ENCODE results near the gene XPO5. TPM values are rescaled to one million over a fixed set of nuclear protein-coding genes. Genes with fewer than 3 reads are reported as not detected.
"Not testable (repeated sequence)": the region's sequence is repeated elsewhere in the genome, so short reads cannot be mapped to it uniquely, and the experiment has no call there.

The XPO5 gene
- total RNA-seq, 1 donor from 2014 or later, result 20.3 TPM

GRCh38 chr6:43606019-43606418 is 30.2 kb upstream of the XPO5 start:
- Histone ChIP-seq H3K4me3 (no peak overlapping the region), H3K27me3 (ENCODE audit: low read depth) (no peaks in the 10 kb centered on the region), H3K36me3 (peaks cover 72% of the 10 kb centered on the region), H3K9me3 (replicated peaks) (no peaks in the 10 kb centered on the region), H3K4me1 (peaks cover 7% of the 10 kb centered on the region), H3K27ac (replicated peaks) (no peak overlapping the region)
- intact Hi-C loops (cut with micrococcal nuclease), result loop anchor here (10.0 kb wide), 1 partner anchor 469 kb away; no protein-coding TSS in a partner anchor
- DNase-seq, result no peak
- TF ChIP-seq CTCF (IDR thresholded peaks at IDR 0.05; ENCODE audit: borderline replicate concordance), result no peak

GRCh38 chr6:43604174-43604573 is 28.3 kb upstream of the XPO5 start:
- peaks cover 7% of the 10 kb centered on the region for H3K4me1 ChIP-seq
- no peak for TF ChIP-seq CTCF (IDR thresholded peaks at IDR 0.05; ENCODE audit: borderline replicate concordance)
- H3K27me3 ChIP-seq (ENCODE audit: low read depth), result no peaks in the 10 kb centered on the region
- no peak overlapping the region for H3K27ac ChIP-seq (replicated peaks)
- H3K36me3 ChIP-seq, result peaks cover 61% of the 10 kb centered on the region
- intact Hi-C loops (cut with micrococcal nuclease), result loop anchor here (10.0 kb wide), 1 partner anchor 471 kb away; no protein-coding TSS in a partner anchor
- DNase-seq, result no peak
- no peak overlapping the region for H3K4me3 ChIP-seq
- no peaks in the 10 kb centered on the region for H3K9me3 ChIP-seq (replicated peaks)

GRCh38 chr6:43600595-43600994 is 24.8 kb upstream of the XPO5 start:
- intact Hi-C loops (cut with micrococcal nuclease), result loop anchor here (10.0 kb wide), 1 partner anchor 474 kb away; no protein-coding TSS in a partner anchor
- Histone ChIP-seq H3K27ac (replicated peaks) (no peak overlapping the region), H3K9me3 (replicated peaks) (no peaks in the 10 kb centered on the region), H3K4me1 (no peaks in the 10 kb centered on the region), H3K4me3 (no peak overlapping the region), H3K27me3 (ENCODE audit: low read depth) (no peaks in the 10 kb centered on the region), H3K36me3 (peaks cover 62% of the 10 kb centered on the region)
- DNase-seq, result no peak
- no peak for TF ChIP-seq CTCF (IDR thresholded peaks at IDR 0.05; ENCODE audit: borderline replicate concordance)

- no peak overlapping the region for H3K4me3 ChIP-seq
- no peak for TF ChIP-seq CTCF (IDR thresholded peaks at IDR 0.05; ENCODE audit: borderline replicate concordance)
- H3K9me3 ChIP-seq (replicated peaks), result no peaks in the 10 kb centered on the region
- intact Hi-C loops (cut with micrococcal nuclease), result no loop called here
- H3K27ac ChIP-seq (replicated peaks), result no peak overlapping the region
- DNase-seq, result no peak
- no peaks in the 10 kb centered on the region for H3K27me3 ChIP-seq (ENCODE audit: low read depth)
- no peaks in the 10 kb centered on the region for H3K4me1 ChIP-seq
- H3K36me3 ChIP-seq, result peaks cover 43% of the 10 kb centered on the region
Measured at GRCh38 chr6:43593938-43594337, 18.1 kb upstream of the XPO5 start.

GRCh38 chr6:43589564-43589963 is 13.7 kb upstream of the XPO5 start:
- DNase-seq; intact Hi-C loops (cut with micrococcal nuclease); H3K4me3 ChIP-seq; H3K27ac ChIP-seq (replicated peaks); H3K4me1 ChIP-seq; H3K27me3 ChIP-seq (ENCODE audit: low read depth); H3K9me3 ChIP-seq (replicated peaks): not testable (repeated sequence)
- H3K36me3 ChIP-seq, result peaks cover 68% of the 10 kb centered on the region

GRCh38 chr6:43588194-43588593 is 12.4 kb upstream of the XPO5 start:
- Histone ChIP-seq H3K27me3 (ENCODE audit: low read depth) (no peaks in the 10 kb centered on the region), H3K4me3 (no peak overlapping the region), H3K36me3 (peaks cover 81% of the 10 kb centered on the region), H3K4me1 (no peaks in the 10 kb centered on the region), H3K9me3 (replicated peaks) (no peaks in the 10 kb centered on the region), H3K27ac (replicated peaks) (no peak overlapping the region)
- intact Hi-C loops (cut with micrococcal nuclease), result no loop called here
- DNase-seq, result no peak
- no peak for TF ChIP-seq CTCF (IDR thresholded peaks at IDR 0.05; ENCODE audit: borderline replicate concordance)

Measured in left ventricle myocardium inferior (tissue), 1 donor.